BJ (cell line): ENCODE measurements around the gene CALM3. TPM values are rescaled to one million over a fixed set of nuclear protein-coding genes. Genes with fewer than 3 reads are reported as not detected.
"Not testable (repeated sequence)": the region's sequence is repeated elsewhere in the genome, so short reads cannot be mapped to it uniquely, and the experiment has no call there.

Source experiments
- CTCF ChIA-PET: fragments of 350-600 bp; formaldehyde crosslinking; extraction: SDS; loops from one replicate; lab custom pipeline; 2021; ENCODE audit warnings: antibody characterized with exemption, inconsistent platforms; lab: Yijun Ruan, JAX
- POLR2A ChIA-PET: fragments of 300-600 bp; sonication (Branson Sonifier 250); formaldehyde crosslinking; extraction: SDS; loops from one replicate; lab custom pipeline; 2021; ENCODE audit warnings: antibody characterized with exemption; lab: Charles Lee
- DNase-seq: peaks from one replicate; pipeline ENCODE4 v3.0.0-alpha.2; 2011; ENCODE audit warnings: low read depth
- H3K27me3 ChIP-seq: 2 replicates; pipeline ENCODE4 v1.6.0; 2011; ENCODE audit warnings: low read length; ENCODE audit not compliant: control insufficient read depth, insufficient read depth
- H3K36me3 ChIP-seq: 2 replicates; pipeline ENCODE4 v1.5.1; 2011; ENCODE audit warnings: low read length; ENCODE audit not compliant: control insufficient read depth, insufficient read depth
- H3K4me3 ChIP-seq: 2 replicates; pipeline ENCODE4 v1.5.1; 2011; ENCODE audit warnings: low read depth, mild to moderate bottlenecking, control low read depth, low read length
- polyA minus RNA-seq: library from RNA; depleted of rRNA, polyadenylated mRNA; stranded (reverse); fragments of >200 nt; gene quantifications from 2 replicates; pipeline ENCODE4 v1.2.3, GENCODE V29; 2011; rRNA and poly(A)+ RNA removed
- polyA plus RNA-seq: library from polyadenylated mRNA; depleted of rRNA; stranded (reverse); fragments of >200 nt; gene quantifications from 2 replicates; pipeline ENCODE4 v1.2.3, GENCODE V29; 2011; rRNA removed
- TF ChIP-seq, protein P1 (sequence below): IDR thresholded peaks from 2 replicates; pipeline ENCODE4 v1.5.1; 2011; ENCODE audit warnings: low read depth, mild to moderate bottlenecking, control low read depth, inconsistent platforms, low read length, moderate library complexity; ENCODE audit not compliant: insufficient read depth

CALM3 gene
- polyA plus RNA-seq (516 and 517 TPM in 2 replicates), polyA minus RNA-seq (100 and 115 TPM in 2 replicates)

DNA sequence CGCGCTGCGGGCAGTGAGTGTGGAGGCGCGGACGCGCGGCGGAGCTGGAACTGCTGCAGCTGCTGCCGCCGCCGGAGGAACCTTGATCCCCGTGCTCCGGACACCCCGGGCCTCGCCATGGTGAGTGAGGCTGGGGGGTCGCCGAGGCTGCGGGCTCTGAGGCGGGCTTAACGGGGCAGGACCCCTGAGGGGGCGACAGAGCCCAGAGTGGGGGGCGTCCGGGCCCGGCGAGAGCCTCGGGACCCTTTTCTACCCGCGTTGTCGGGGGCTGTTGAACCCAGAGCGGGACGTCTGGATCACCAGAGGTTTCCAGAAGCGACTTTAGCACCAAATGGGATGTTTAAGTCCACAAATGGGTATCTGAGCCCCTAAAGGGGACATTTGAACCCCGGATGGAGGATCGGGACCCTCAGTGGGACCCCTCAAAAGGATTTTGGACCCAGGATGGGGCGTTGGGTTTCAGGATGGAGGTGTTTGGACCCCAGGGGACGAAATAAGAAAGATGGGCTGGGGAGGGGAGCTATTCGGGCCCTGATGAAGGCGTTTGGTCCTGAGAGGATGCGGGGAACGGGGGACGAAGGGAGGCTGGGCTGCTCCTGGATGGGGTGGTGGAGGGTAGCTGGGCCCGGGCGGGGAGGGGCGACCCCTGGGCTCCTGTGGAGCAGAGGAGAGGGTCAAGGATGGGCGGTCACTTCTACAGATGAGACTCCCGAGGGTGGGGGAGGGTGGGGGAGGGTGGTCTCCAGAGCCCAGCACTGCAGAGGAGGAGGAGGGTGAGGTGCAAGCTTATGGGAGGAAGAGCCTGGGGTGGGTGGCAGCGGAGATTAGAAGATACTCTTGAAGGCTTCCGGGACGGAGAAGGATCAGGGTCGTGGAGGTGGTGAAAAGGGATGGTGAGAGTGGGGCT lies at the start of gene CALM3:
CALM3 (plus strand) TSS at position 13 of the 907 bp plus-strand sequence; CDS start at position 118, 105 bp downstream.
- POLR2A ChIA-PET = no interaction called here
- CTCF ChIA-PET = interaction anchor here (0.9 to 22.7 kb wide), 11 partner anchors 13 to 127 kb away, joined by 3 to 347 read pairs (median 4); partner anchors contain the start of gene DACT3
- TF ChIP-seq, protein P1, sequence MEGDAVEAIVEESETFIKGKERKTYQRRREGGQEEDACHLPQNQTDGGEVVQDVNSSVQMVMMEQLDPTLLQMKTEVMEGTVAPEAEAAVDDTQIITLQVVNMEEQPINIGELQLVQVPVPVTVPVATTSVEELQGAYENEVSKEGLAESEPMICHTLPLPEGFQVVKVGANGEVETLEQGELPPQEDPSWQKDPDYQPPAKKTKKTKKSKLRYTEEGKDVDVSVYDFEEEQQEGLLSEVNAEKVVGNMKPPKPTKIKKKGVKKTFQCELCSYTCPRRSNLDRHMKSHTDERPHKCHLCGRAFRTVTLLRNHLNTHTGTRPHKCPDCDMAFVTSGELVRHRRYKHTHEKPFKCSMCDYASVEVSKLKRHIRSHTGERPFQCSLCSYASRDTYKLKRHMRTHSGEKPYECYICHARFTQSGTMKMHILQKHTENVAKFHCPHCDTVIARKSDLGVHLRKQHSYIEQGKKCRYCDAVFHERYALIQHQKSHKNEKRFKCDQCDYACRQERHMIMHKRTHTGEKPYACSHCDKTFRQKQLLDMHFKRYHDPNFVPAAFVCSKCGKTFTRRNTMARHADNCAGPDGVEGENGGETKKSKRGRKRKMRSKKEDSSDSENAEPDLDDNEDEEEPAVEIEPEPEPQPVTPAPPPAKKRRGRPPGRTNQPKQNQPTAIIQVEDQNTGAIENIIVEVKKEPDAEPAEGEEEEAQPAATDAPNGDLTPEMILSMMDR = no peak
- Histone ChIP-seq H3K36me3 (peaks cover 6% of the 10 kb centered on the region), H3K4me3 (peak within 1 kb of the TSS; percentile 99), H3K27me3 (peaks cover 1% of the 10 kb centered on the region; the same call in 1 of the 2 replicates)
- no peak for DNase-seq

DNA sequence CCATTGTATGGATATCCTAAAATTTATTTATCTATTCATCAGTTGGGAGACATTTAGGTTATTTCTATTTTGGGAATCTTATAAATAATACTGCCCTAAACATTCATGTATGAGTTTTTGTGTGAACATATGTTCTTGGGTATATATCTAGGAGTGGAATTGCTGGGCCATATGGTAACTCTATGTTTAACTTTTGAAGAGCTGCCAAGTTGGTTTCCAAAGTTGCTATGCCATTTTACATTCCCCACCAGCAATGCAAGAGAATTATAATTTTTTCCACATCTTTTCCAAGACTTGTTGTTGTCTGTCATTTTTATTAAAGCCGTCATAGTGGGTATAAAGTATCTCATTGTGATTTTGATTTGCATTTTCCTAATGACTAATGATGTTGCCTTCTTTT lies 48.2 kb upstream of the CALM3 start:
- TF ChIP-seq, protein P1 = no peak
- ChIA-PET CTCF (interaction anchor here (2.4 kb wide), 1 partner anchor 9 kb away, joined by 8 read pairs; no protein-coding TSS in a partner anchor), POLR2A (no interaction called here)
- no peak for DNase-seq
- Histone ChIP-seq H3K27me3 (no peaks in the 10 kb centered on the region; the same call in 1 of the 2 replicates), H3K4me3 (no peak overlapping the region), H3K36me3 (no peaks in the 10 kb centered on the region)

DNA sequence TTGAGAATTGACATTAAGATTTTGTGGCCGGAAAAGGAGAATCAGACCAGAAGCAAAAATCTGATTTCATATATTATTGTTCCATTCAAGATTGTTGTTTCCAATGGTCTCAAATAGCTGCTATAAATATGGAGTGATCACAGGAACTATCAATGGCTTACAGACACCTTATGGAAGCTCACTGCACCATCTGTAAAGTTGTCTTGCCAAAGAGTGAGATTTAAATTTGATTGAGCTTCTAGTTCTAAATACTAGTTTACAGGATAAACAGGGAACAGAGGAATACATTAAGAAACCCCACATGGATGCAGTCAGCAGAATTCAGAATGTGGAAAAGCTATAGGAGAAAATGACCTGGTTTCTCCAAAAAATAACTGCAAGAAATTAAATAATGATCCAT lies 47.0 kb upstream of the CALM3 start:
- H3K27me3 ChIP-seq = no peaks in the 10 kb centered on the region; the same call in 1 of the 2 replicates

DNA sequence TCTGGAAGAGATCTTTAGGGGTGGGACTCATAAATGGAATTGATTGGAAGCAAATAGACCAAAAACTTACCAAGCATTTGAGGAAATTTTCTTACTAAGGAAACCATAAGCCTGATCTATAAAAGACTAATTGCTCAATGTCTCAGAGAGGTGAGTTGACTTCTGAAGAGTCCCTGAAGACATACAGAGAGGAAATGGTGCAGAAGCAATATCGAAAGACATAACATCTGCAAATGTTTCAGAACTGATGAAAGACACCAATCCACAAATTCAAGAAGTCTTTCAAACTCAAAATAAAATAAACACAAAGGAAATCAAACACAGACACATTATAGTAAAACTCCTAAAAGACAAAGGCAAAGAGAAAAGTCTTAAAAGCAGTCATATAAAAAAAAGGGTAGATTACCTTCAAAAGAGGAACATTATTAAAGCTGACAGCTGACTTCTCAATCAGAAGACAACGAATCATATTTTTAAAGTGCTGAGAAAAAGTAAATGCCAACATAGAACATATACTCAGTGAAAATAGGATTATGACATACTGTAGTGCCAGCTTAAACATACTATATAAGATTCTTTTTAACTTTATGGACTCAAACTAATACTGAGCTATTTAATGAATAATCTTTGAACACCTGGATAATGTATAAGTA lies 45.4 kb upstream of the CALM3 start:
- DNase-seq = no peak
- no peak overlapping the region for H3K4me3 ChIP-seq
- POLR2A ChIA-PET = no interaction called here
- H3K36me3 ChIP-seq = no peaks in the 10 kb centered on the region
- no peaks in the 10 kb centered on the region; the same call in 1 of the 2 replicates for H3K27me3 ChIP-seq
- CTCF ChIA-PET = interaction anchor here (2.1 to 2.2 kb wide), 2 partner anchors 18 to 19 kb away, joined by 6 to 7 read pairs; no protein-coding TSS in a partner anchor
- TF ChIP-seq, protein P1 = no peak

More for the DNA sequence above, 47.0 kb upstream of the CALM3 start:
- Histone ChIP-seq H3K4me3 (no peak overlapping the region), H3K36me3 (no peaks in the 10 kb centered on the region)
- no peak for DNase-seq
- ChIA-PET POLR2A (no interaction called here), CTCF (interaction anchor here (1.4 to 2.4 kb wide), 3 partner anchors 11 to 25 kb away, joined by 4 to 8 read pairs (median 6); no protein-coding TSS in a partner anchor)
- TF ChIP-seq, protein P1 = no peak

DNA sequence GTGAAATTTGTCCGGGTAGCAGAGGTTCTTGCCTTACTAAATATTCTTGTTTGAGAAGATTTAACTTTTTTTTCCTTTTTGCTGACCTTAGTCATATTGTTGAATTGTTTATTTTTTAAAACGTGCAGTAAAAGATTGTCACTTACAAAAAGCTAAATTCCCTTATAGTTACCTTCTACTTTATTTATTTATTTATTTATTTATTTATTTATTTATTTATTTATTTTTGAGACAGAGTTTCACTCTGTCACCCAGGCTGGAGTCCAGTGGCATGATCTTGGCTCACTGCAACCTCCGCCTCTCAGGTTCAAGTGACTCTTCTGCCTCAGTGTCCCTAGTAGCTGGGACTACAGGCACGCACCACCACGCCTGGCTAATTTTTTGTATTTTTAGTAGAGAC lies 44.7 kb upstream of the CALM3 start:
- POLR2A ChIA-PET, H3K27me3 ChIP-seq, H3K4me3 ChIP-seq, H3K36me3 ChIP-seq, DNase-seq: not testable (repeated sequence)
- CTCF ChIA-PET = interaction anchor here (0.7 to 2.2 kb wide), 4 partner anchors 17 to 211 kb away, joined by 3 to 7 read pairs (median 4); no protein-coding TSS in a partner anchor
